Activated naive CD8-positive, alpha-beta T cell treated with anti-CD3 and anti-CD28 coated beads for 36 hours (primary cell): ENCODE data around the gene CETP. TPM values are rescaled to one million over a fixed set of nuclear protein-coding genes. Genes with fewer than 3 reads are reported as not detected.
"Not testable (repeated sequence)": the region's sequence is repeated elsewhere in the genome, so short reads cannot be mapped to it uniquely, and the experiment has no call there.

ENCODE experiments used
- DNase-seq: peaks from one replicate; pipeline ENCODE4 v3.0.0; 2021
- H3K27ac Mint-ChIP-seq: one replicate; pipeline ENCODE4 v1.8.0; 2022; ENCODE audit warnings: mild to moderate bottlenecking, moderate library complexity, mixed read lengths
- H3K27me3 Mint-ChIP-seq: one replicate; pipeline ENCODE4 v1.8.0; 2022; ENCODE audit warnings: mild to moderate bottlenecking, mixed read lengths
- H3K36me3 Mint-ChIP-seq: one replicate; pipeline ENCODE4 v1.8.0; 2021; ENCODE audit warnings: mild to moderate bottlenecking, mixed read lengths
- H3K4me1 Mint-ChIP-seq: one replicate; pipeline ENCODE4 v1.8.0; 2021; ENCODE audit warnings: mixed read lengths
- H3K4me3 Mint-ChIP-seq: one replicate; pipeline ENCODE4 v1.8.0; 2022; ENCODE audit warnings: mild to moderate bottlenecking, moderate library complexity, mixed read lengths
- H3K9me3 Mint-ChIP-seq: one replicate; pipeline ENCODE4 v1.8.0; 2022; ENCODE audit warnings: mixed read lengths
- total RNA-seq, 2 experiments: library from RNA; stranded (reverse); gene quantifications; one replicate each; pipeline ENCODE4 v1.2.3, GENCODE V29; 2021

CETP gene
- total RNA-seq, 2 experiments from 2014 or later, result 0.12 TPM; not detected in 1

DNA sequence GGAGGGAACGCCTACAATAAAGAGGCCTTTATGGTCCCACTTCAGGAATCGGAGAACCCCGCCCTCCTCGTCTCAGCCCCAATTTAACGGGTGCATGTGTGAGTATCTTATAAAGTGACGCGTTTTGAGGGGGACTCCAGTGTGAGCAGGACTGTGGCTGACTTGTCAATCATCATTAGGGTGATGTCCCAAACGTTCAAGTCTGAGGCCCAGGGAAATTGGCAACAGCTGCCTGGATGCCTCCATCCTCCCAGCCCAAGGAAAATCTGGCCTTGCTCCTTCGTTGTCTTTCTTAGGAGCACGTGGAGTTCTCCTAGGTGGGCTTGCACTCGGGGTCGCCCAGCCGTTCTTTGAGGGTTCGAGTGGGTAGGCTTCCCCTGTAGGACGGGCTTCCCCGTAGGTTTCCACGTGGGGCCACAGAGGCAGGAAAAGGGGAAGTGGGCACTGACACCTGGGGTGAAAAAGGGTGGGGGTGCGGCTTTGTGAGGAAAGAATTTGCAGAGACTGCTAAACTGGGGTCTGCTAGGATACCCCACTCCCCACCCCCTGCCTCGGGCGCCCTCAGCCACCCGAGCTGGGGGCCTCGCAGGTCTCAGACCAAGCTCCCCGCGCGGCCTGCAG, 30.4 kb upstream of the CETP start:
- peaks cover 32% of the 10 kb centered on the region for H3K4me1 Mint-ChIP-seq
- no peaks in the 10 kb centered on the region for H3K27me3 Mint-ChIP-seq
- peak overlapping the region; percentile 98 for H3K4me3 Mint-ChIP-seq
- peaks cover 39% of the 10 kb centered on the region for H3K36me3 Mint-ChIP-seq
- no peak for DNase-seq
- no peaks in the 10 kb centered on the region for H3K9me3 Mint-ChIP-seq
- peak overlapping the region; percentile 97 for H3K27ac Mint-ChIP-seq

DNA sequence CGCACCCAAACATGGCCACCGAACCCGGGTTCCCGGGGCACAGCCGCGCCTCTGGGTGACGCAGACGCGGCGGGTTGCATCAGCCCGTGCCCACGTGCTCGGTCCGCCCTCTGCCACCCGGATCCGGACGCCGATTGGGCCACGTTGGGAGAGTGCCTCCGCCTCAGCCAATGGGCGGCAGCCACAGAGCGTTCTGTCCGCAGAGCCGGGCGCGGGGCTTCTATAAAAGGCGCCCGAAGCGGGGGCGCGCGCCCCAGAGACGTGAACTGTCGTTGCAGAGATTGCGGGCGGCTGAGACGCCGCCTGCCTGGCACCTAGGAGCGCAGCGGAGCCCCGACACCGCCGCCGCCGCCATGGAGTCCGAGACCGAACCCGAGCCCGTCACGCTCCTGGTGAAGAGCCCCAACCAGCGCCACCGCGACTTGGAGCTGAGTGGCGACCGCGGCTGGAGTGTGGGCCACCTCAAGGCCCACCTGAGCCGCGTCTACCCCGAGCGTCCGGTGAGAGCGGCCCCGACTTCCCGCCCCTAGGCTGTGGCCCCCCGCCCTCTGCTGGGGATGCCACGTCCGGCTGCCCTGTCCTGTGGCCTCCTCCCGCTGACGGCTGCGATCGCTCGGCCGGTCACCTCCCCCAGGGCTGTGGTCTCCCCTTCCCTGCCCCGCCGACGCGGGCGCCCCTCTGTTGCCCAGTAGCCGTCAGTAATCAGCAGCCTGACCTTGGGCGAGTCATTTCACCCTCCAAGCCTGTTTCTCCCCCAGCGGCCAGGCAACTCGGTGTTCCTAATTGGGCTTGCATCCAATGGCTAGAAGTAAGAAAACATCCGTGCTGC, 29.6 kb upstream of the CETP start, which contains the start of gene HERPUD1:
TSS of gene HERPUD1 (plus strand) at position 251 of the 829 bp plus-strand sequence. CDS start at position 354, 103 bp downstream.
- Mint-ChIP-seq H3K36me3 (peaks cover 46% of the 10 kb centered on the region), H3K27me3 (no peaks in the 10 kb centered on the region), H3K4me1 (peaks cover 38% of the 10 kb centered on the region), H3K27ac (peak within 1 kb of the TSS; percentile 97), H3K9me3 (no peaks in the 10 kb centered on the region), H3K4me3 (peak within 1 kb of the TSS; percentile 98)
- DNase-seq, result peak; percentile 100

DNA sequence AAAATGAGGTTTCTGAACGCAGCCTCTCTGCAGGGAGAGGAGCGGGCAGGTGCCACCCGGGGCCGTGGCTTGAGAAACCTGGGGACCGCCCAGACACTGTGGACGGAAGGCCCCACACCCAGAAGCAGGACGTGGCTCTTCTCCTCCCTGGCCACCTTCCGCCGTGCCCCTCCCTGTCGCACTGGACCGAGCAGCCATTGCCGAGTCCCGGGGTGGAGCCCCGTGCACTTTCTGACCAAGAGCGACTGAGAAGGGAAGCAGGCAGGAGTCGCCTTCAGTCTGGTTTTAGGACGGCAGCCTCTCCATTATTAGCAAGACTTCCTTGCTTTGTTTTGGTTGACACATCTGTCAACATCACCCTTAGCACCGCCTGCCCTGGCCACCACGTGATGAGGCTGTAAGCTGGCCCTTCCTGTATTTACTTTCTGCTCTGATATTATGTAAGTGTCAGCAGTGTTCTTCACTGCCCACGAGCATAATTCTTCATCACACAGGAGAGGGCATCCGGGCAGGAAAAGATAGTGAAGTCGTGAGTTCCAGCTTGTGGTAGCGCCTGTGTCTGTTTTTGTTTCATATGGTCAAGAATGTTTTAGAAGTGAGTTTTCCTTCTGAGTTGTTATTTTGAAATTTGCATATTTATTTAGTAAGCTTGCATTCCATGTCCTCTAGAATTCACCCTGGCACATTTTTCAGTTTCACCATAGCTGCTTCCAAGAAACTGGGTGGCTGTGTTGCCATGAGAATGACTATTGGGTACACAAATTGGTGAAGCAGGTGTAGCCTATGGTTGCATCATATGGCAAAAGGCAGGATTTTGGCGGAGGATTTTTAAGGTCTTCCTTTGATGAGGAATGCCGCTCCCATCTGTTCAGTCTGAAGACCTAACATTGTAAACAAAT, 28.8 kb upstream of the CETP start:
- DNase-seq, result peak; percentile 46
- no peaks in the 10 kb centered on the region for H3K27me3 Mint-ChIP-seq
- H3K4me1 Mint-ChIP-seq, result peaks cover 46% of the 10 kb centered on the region
- peak overlapping the region; percentile 98 for H3K4me3 Mint-ChIP-seq
- peak overlapping the region; percentile 97 for H3K27ac Mint-ChIP-seq
- H3K36me3 Mint-ChIP-seq, result peaks cover 54% of the 10 kb centered on the region
- no peaks in the 10 kb centered on the region for H3K9me3 Mint-ChIP-seq

DNA sequence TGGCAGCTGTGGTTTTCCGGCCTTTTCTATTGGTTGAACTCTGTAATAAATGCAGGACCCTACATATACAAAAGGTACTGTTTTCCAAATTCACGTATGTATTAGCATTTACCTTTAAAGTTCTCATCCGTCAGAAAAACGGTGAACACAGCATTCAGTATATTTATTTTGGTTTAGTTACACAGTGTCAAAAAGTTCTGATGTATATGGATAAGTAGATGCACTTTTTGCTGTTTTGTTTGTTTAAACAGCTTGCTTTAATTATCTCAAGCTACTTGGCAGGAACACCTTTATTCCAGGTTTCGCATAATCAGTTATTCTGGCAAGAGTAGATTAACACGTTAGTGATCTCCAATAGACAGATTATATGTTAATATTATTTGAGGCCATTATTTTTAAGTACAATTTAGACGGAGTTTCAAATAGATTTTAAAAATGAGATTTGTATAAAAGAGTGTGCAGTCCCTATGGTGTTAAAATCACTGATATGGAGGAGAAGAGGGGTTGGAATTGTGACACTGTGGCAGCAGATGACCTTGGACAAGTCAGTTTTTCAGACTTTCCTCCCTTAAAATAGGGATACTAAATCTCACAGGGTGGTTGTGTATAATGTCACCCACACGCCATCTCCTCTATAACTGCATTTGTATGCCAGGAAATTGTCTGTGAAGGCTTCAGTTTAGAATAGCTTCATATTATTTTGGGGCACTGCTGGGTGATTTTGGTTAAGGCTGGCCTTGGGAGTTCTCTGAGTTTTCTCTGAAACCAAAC, 27.7 kb upstream of the CETP start:
- Mint-ChIP-seq H3K4me1 (peaks cover 56% of the 10 kb centered on the region), H3K4me3 (peak overlapping the region; percentile 98), H3K27me3 (no peaks in the 10 kb centered on the region), H3K9me3 (no peaks in the 10 kb centered on the region), H3K27ac (peak overlapping the region; percentile 97), H3K36me3 (peaks cover 62% of the 10 kb centered on the region)
- no peak for DNase-seq

DNA sequence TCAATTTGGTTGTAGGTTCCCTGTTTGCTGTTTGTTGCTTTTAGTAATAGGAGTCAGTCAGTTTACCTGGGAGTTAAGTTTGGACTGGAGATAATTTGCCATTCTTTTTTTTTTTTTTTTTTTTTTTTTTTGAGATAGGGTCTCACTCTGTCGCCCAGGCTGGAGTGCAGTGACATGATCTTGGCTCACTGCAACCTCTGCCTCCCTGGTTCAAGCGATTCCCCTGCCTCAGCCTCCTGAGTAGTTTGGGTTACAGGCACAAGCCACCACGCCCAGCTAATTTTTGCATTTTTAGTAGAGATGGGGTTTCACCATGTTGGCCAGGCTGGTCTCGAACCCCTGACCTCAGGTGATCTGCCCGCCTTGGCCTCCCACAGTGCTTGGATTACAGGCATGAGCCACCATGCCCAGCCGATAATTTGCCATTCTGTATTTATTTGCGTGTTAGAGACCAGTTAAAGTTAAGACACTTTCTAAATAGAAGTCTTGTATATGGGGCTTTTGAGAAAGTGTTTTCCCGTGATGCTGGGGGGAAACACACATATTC, 27.1 kb upstream of the CETP start:
- peak overlapping the region; percentile 97 for H3K27ac Mint-ChIP-seq
- DNase-seq, H3K9me3 Mint-ChIP-seq, H3K27me3 Mint-ChIP-seq: not testable (repeated sequence)
- peak overlapping the region; percentile 98 for H3K4me3 Mint-ChIP-seq
- H3K4me1 Mint-ChIP-seq, result peaks cover 62% of the 10 kb centered on the region
- H3K36me3 Mint-ChIP-seq, result peaks cover 69% of the 10 kb centered on the region

DNA sequence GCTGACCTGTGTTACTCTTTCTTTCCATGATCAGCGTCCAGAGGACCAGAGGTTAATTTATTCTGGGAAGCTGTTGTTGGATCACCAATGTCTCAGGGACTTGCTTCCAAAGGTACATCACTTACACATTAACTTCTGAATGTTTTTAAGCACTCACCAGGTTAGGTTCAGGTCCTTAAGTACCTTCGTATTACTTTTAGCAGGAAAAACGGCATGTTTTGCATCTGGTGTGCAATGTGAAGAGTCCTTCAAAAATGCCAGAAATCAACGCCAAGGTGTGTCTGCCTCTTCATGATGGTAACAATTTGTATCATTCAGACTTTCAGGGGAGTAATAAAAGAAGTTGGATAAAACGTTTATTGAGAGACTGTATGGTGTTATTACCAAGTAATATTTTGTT, 26.5 kb upstream of the CETP start:
- peak overlapping the region; percentile 98 for H3K4me3 Mint-ChIP-seq
- DNase-seq, result no peak
- H3K4me1 Mint-ChIP-seq, result peaks cover 68% of the 10 kb centered on the region
- no peaks in the 10 kb centered on the region for H3K27me3 Mint-ChIP-seq
- H3K9me3 Mint-ChIP-seq, result no peaks in the 10 kb centered on the region
- H3K27ac Mint-ChIP-seq, result peak overlapping the region; percentile 97
- peaks cover 74% of the 10 kb centered on the region for H3K36me3 Mint-ChIP-seq

DNA sequence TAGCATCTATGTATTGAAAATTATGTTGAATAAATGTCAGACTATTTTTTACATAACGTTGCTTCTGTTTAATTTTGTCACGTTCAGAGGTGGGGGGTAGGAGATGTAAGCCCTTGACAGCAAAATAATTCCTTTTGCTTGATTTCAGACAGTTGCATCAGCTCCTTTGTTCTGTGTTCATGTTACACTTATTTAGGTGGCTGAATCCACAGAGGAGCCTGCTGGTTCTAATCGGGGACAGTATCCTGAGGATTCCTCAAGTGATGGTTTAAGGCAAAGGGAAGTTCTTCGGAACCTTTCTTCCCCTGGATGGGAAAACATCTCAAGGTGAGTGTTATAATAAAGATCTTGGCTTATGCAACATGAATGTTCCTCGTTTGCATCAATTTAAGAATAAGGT, 25.3 kb upstream of the CETP start:
- H3K27ac Mint-ChIP-seq, result peak overlapping the region; percentile 97
- no peaks in the 10 kb centered on the region for H3K9me3 Mint-ChIP-seq

DNA sequence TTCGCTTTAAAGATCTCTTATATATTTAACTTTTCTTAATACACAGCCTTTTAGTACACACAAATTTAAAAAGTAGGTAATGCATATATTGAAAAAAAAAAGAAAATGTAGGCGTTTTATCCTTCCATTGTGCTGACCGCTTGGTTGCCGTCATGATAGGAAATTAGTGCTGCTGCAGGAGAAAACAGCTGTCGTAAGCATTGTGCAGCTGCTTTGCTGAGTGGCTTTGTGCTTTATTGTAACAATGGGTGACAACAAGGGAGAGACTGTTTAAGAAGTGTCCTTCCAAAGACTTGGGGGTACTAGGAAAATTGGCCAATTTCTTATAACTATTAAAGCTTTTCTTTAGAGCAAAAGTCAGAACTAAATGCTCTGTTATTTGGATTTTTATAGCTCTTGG, 24.8 kb upstream of the CETP start:
- Mint-ChIP-seq H3K27ac (peak overlapping the region; percentile 97), H3K4me3 (peak overlapping the region; percentile 37), H3K27me3 (no peaks in the 10 kb centered on the region), H3K4me1 (peaks cover 70% of the 10 kb centered on the region), H3K36me3 (peaks cover 88% of the 10 kb centered on the region), H3K9me3 (no peaks in the 10 kb centered on the region)
- DNase-seq, result no peak

More for the DNA sequence above, 25.3 kb upstream of the CETP start:
- H3K27me3 Mint-ChIP-seq, result no peaks in the 10 kb centered on the region
- peaks cover 84% of the 10 kb centered on the region for H3K36me3 Mint-ChIP-seq
- no peak for DNase-seq
- H3K4me1 Mint-ChIP-seq, result peaks cover 67% of the 10 kb centered on the region
- H3K4me3 Mint-ChIP-seq, result peak overlapping the region; percentile 52

DNA sequence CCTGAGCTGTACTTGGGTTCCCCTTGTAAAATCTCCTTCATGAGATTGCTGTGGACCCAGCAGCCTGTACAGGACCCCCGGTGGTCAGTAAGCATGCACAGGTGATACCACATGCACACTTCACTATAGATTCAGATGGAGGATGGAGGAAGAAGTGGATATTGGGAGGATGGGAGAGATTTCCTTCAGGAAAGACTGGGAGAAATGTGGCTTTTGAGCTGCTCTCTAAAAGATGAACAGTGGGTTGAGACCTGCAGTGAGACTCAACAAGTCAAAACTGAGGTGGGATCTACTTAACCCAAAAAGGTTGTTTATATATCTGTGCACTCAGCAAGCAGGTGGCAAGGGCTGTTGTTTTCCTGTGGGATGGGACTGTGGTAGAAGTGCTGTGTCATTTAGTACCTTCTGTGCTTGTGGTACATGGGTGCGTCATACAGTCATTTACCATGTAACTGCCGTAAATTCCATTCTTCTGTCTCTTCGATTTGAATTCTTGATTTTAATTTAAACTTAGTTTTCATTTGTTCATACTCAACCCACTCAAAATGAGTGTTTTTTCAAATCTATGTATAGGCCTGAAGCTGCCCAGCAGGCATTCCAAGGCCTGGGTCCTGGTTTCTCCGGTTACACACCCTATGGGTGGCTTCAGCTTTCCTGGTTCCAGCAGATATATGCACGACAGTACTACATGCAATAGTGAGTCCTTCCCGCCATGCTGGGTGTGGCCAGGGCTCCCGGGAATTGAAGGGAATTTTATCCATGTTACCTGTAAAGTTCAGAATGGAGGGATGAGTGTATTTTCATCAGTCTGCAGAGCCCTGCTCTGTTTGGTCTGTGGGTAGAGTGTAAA, 22.9 kb upstream of the CETP start:
- Mint-ChIP-seq H3K27me3 (no peaks in the 10 kb centered on the region), H3K4me1 (peaks cover 89% of the 10 kb centered on the region), H3K4me3 (peak overlapping the region; percentile 73), H3K27ac (peak overlapping the region; percentile 97), H3K36me3 (peaks cover 89% of the 10 kb centered on the region), H3K9me3 (no peaks in the 10 kb centered on the region)
- DNase-seq, result peak; percentile 61

DNA sequence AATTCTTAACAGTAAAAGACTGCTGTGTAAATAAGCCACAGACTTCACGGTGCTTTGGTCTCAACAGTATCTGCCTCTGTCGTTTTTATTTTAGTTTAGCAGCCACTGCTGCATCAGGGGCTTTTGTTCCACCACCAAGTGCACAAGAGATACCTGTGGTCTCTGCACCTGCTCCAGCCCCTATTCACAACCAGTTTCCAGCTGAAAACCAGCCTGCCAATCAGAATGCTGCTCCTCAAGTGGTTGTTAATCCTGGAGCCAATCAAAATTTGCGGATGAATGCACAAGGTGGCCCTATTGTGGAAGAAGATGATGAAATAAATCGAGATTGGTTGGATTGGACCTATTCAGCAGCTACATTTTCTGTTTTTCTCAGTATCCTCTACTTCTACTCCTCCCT, 21.9 kb upstream of the CETP start:
- Mint-ChIP-seq H3K4me3 (peak overlapping the region; percentile 16), H3K9me3 (no peaks in the 10 kb centered on the region), H3K36me3 (peaks cover 90% of the 10 kb centered on the region), H3K4me1 (peaks cover 91% of the 10 kb centered on the region), H3K27ac (peak overlapping the region; percentile 97), H3K27me3 (no peaks in the 10 kb centered on the region)
- no peak for DNase-seq

DNA sequence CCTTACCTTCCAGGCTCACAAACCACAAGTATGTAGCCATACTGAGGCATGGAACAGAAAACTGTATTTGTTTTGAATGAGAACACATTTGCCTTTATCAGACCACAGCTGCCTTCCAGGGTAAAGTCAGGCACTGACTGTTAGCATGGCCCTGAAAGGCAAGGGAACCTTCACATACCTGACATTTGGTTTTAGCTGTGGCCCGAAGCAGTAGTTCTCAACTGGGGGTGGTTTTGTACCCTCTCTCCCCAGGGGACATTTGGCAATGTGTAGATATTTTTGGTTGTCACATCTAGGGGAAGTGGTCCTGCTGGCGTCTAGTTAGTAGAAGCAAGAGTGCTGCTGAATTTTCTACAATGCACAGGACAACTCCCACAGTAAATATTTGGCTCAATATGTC, 20.7 kb upstream of the CETP start:
- Mint-ChIP-seq H3K36me3 (peaks cover 86% of the 10 kb centered on the region), H3K4me3 (no peak overlapping the region), H3K4me1 (peaks cover 87% of the 10 kb centered on the region), H3K9me3 (no peaks in the 10 kb centered on the region), H3K27ac (peak overlapping the region; percentile 97), H3K27me3 (no peaks in the 10 kb centered on the region)
- DNase-seq, result no peak

DNA sequence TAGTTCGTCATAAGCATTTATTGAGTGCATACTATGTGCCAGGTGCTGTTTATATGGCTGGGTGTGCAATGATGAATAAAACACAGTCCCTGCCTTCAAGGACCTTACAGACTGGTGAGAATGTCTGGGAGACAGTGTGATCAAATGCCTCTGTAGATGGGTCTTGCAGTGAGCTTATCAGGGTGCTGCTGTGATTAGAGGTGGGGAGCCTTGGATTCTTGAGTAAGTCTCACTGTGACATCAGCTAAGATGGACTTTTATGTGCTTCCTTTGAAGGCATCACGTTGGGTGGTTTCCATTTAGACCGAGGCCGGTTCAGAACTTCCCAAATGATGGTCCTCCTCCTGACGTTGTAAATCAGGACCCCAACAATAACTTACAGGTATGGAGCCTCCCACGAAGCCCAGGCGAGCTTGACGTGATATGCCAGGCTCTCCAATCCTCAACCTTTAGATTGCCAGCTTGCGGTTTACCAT, 19.9 kb upstream of the CETP start:
- peaks cover 82% of the 10 kb centered on the region for H3K36me3 Mint-ChIP-seq
- DNase-seq, result no peak
- peak overlapping the region; percentile 63 for H3K27ac Mint-ChIP-seq
- H3K27me3 Mint-ChIP-seq, result no peaks in the 10 kb centered on the region
- H3K4me3 Mint-ChIP-seq, result no peak overlapping the region
- H3K4me1 Mint-ChIP-seq, result peaks cover 83% of the 10 kb centered on the region
- H3K9me3 Mint-ChIP-seq, result no peaks in the 10 kb centered on the region

DNA sequence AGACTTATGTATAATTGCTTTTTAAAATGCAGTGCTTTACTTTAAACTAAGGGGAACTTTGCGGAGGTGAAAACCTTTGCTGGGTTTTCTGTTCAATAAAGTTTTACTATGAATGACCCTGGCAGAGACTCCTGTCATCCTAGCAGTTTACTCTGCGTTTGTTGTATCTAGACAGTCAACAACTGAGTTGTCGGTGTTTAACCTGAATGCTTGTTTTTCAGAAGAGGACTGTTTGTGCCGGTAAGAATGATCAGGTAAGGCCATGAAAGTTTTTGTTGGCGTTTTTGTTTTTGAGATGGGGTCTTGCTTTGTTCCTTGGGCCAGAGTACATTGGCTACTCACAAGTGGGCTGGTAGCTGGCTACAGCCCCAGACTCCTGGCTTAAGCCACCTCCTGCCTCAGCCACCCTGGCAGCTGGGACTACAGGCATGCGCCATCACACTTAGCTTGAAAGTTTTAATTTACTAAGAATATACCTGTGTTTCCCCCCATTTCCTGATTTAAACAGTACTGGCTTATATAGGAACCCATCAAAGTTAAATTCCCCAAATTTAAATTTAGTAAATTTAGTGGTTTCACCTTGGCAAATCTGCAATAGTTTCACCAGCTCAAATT, 17.9 kb upstream of the CETP start:
- H3K4me1 Mint-ChIP-seq, result peaks cover 66% of the 10 kb centered on the region
- H3K27ac Mint-ChIP-seq, result peak overlapping the region; percentile 87
- H3K27me3 Mint-ChIP-seq, result no peaks in the 10 kb centered on the region
- no peak overlapping the region for H3K4me3 Mint-ChIP-seq
- no peaks in the 10 kb centered on the region for H3K9me3 Mint-ChIP-seq
- H3K36me3 Mint-ChIP-seq, result peaks cover 64% of the 10 kb centered on the region
- DNase-seq, result no peak
